ENCODE data around the gene IL25.

IL25 gene

DNA sequence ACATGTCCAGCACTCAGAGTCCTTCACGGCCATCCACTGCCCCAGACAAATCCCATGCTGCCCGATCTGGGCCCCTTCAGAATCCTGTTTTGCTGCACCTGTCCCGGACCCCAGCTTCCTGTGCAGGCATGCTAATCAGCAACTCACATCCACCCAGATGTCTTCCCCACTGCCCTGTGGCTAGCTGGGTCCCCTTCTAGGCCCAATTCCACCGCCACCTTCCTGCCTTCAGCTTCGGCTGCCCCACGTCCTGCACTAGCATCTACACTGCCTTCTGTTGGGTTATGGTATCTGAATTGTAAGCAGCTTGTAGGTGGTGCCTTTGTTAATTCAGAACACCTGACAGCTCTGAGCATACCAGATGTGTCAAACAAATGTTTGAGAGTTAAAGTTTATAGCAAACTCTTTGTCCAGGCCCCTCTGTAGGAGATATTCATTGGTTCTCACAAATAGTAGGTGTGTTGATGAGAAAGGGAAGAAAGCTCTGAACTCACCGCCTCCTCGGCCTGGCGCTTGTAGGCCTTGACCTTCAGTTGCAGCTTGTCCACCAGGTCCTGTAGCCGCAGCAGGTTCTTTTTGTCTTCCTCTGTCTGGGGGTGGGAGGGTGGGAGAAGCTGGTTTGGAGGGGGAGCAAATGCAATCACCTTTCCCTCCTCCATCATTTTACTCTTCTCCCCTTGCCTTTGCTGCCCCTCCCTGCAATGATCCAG, 10.3 kb downstream of the IL25 start:
- WGBS, 2 donors (ENCODE audit: extremely low coverage in 2 of 2, insufficient read length in 2 of 2, insufficient replicate concordance in 1 of 2), result no CpG with 5 or more reads among the region's 10 CpGs
- Histone ChIP-seq H2BK5ac (ENCODE audit: low read length) (no peak overlapping the region), H3K4me2 (ENCODE audit: insufficient read depth, low read length, poor library complexity, severe bottlenecking) (no peak overlapping the region), H2BK120ac (ENCODE audit: low read depth, low read length) (no peak overlapping the region), H2AK5ac (ENCODE audit: low read depth, low read length) (no peak overlapping the region), H3K4ac (ENCODE audit: low read length) (no peak overlapping the region), H3K27ac (replicated peaks; ENCODE audit: low read length) (no peak overlapping the region), H3K18ac (ENCODE audit: low read length) (no peak overlapping the region), H3K14ac (ENCODE audit: low read length) (no peak overlapping the region), H3K9ac (ENCODE audit: low read depth, low read length, poor library complexity) (no peak overlapping the region), H3K4me1 (ENCODE audit: control insufficient read depth in 2 of 2, insufficient read depth in 1 of 2, low read depth in 1 of 2, low read length in 2 of 2) (peaks cover 0 to 1% of the 10 kb centered on the region in 2 donors), H3K4me3 (ENCODE audit: low read length in 2 of 2) (no peak overlapping the region), H3K36me3 (replicated peaks in 1 of 2; ENCODE audit: control insufficient read depth in 2 of 2, insufficient read depth in 2 of 2, low read length in 2 of 2) (no peaks in the 10 kb centered on the region), H3K23ac (ENCODE audit: low read depth, low read length, poor library complexity) (no peak overlapping the region), H3K27me3 (ENCODE audit: control insufficient read depth in 3 of 3, insufficient read depth in 3 of 3, low read depth in 1 of 3, low read length in 3 of 3) (peaks cover 0 to 50% (median 0%) of the 10 kb centered on the region in 3 experiments), H3K79me1 (ENCODE audit: low read depth, low read length) (no peaks in the 10 kb centered on the region), H4K91ac (ENCODE audit: low read depth, low read length, poor library complexity) (no peak overlapping the region), H4K8ac (ENCODE audit: low read depth, low read length) (no peak overlapping the region), H2BK15ac (ENCODE audit: low read length) (no peak overlapping the region), H2BK12ac (ENCODE audit: low read length) (no peak overlapping the region), H3K9me3 (replicated peaks in 1 of 2; ENCODE audit: control insufficient read depth in 2 of 2, insufficient read depth in 1 of 2, low read depth in 1 of 2, low read length in 2 of 2) (no peaks in the 10 kb centered on the region), H2AFZ (ENCODE audit: low read length) (no peak overlapping the region)
- DNase-seq (ENCODE audit: low spot score), result no peak

DNA sequence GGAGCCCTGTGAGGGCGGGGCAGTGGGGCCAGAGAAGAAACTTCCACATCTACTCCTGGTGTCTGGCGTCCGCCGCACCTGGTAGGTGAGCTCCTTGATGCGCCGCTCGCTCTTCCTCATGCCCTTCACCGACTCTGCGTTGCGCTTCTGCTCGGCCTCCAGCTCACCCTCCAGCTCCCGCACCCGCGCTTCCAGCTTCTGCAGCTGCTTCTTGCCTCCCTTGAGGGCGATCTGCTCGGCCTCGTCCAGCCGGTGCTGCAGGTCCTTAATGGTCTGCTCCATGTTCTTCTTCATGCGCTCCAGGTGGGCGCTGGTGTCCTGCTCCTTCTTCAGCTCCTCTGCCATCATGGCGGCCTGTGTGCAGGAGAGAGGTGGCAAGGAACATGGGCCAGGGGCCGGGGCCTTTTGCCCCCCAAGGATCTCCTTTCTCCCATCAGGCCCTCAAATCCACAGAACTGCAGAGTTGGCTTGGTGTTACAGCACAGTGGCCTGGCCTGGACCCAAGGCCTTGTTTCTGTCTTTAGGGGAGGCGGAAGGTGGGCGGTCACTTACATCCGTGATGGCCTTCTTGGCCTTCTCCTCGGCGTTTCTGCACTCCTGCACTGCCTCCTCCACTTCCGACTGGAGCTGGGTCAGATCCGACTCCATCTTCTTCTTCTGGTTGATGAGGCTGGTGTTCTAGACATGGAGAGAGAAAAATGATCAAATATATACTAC, 11.9 kb downstream of the IL25 start:
- Histone ChIP-seq H3K4me3 (ENCODE audit: low read length in 2 of 2) (no peak overlapping the region), H2AFZ (ENCODE audit: low read length) (no peak overlapping the region), H3K79me1 (ENCODE audit: low read depth, low read length) (no peaks in the 10 kb centered on the region), H3K4me2 (ENCODE audit: insufficient read depth, low read length, poor library complexity, severe bottlenecking) (no peak overlapping the region), H2BK5ac (ENCODE audit: low read length) (no peak overlapping the region), H2BK120ac (ENCODE audit: low read depth, low read length) (no peak overlapping the region), H2BK12ac (ENCODE audit: low read length) (no peak overlapping the region), H2AK5ac (ENCODE audit: low read depth, low read length) (no peak overlapping the region), H2BK15ac (ENCODE audit: low read length) (no peak overlapping the region), H3K18ac (ENCODE audit: low read length) (no peak overlapping the region), H4K91ac (ENCODE audit: low read depth, low read length, poor library complexity) (no peak overlapping the region), H3K4me1 (ENCODE audit: control insufficient read depth in 2 of 2, insufficient read depth in 1 of 2, low read depth in 1 of 2, low read length in 2 of 2) (peaks cover 0 to 1% of the 10 kb centered on the region in 2 donors), H3K27me3 (ENCODE audit: control insufficient read depth in 3 of 3, insufficient read depth in 3 of 3, low read depth in 1 of 3, low read length in 3 of 3) (peaks cover 0 to 40% (median 0%) of the 10 kb centered on the region in 3 experiments), H4K8ac (ENCODE audit: low read depth, low read length) (no peak overlapping the region), H3K23ac (ENCODE audit: low read depth, low read length, poor library complexity) (no peak overlapping the region), H3K27ac (replicated peaks; ENCODE audit: low read length) (no peak overlapping the region), H3K36me3 (replicated peaks in 1 of 2; ENCODE audit: control insufficient read depth in 2 of 2, insufficient read depth in 2 of 2, low read length in 2 of 2) (no peaks in the 10 kb centered on the region), H3K9ac (ENCODE audit: low read depth, low read length, poor library complexity) (no peak overlapping the region), H3K14ac (ENCODE audit: low read length) (no peak overlapping the region), H3K4ac (ENCODE audit: low read length) (no peak overlapping the region), H3K9me3 (replicated peaks in 1 of 2; ENCODE audit: control insufficient read depth in 2 of 2, insufficient read depth in 1 of 2, low read depth in 1 of 2, low read length in 2 of 2) (no peaks in the 10 kb centered on the region)
- DNase-seq (ENCODE audit: low spot score), result no peak
- no CpG with 5 or more reads among the region's 29 CpGs for WGBS, 2 donors (ENCODE audit: extremely low coverage in 2 of 2, insufficient read length in 2 of 2, insufficient replicate concordance in 1 of 2)

GRCh38 chr14:23385244-23385641, 12.6 kb downstream of the IL25 start:
- H2AK5ac ChIP-seq (ENCODE audit: low read depth, low read length), result no peak overlapping the region
- H3K27ac ChIP-seq (replicated peaks; ENCODE audit: low read length), result no peak overlapping the region
- no peak overlapping the region for H2BK120ac ChIP-seq (ENCODE audit: low read depth, low read length)

GRCh38 chr14:23385642-23386265, 13.1 kb downstream of the IL25 start:
- no peaks in the 10 kb centered on the region for H3K79me1 ChIP-seq (ENCODE audit: low read depth, low read length)
- H3K18ac ChIP-seq (ENCODE audit: low read length), result no peak overlapping the region
- no peak overlapping the region for H3K4me2 ChIP-seq (ENCODE audit: insufficient read depth, low read length, poor library complexity, severe bottlenecking)
- H3K4ac ChIP-seq (ENCODE audit: low read length), result no peak overlapping the region
- no peak overlapping the region for H3K4me3 ChIP-seq (ENCODE audit: low read length in 2 of 2)
- no peak overlapping the region for H2AFZ ChIP-seq (ENCODE audit: low read length)
- H3K9me3 ChIP-seq (replicated peaks in 1 of 2; ENCODE audit: control insufficient read depth in 2 of 2, insufficient read depth in 1 of 2, low read depth in 1 of 2, low read length in 2 of 2), result no peaks in the 10 kb centered on the region
- no peak overlapping the region for H3K9ac ChIP-seq (ENCODE audit: low read depth, low read length, poor library complexity)
- no peaks in the 10 kb centered on the region for H3K4me1 ChIP-seq (ENCODE audit: control insufficient read depth in 2 of 2, insufficient read depth in 1 of 2, low read depth in 1 of 2, low read length in 2 of 2)
- H3K27me3 ChIP-seq (ENCODE audit: control insufficient read depth in 3 of 3, insufficient read depth in 3 of 3, low read depth in 1 of 3, low read length in 3 of 3), result peaks cover 0 to 38% (median 0%) of the 10 kb centered on the region in 3 experiments
- H4K91ac ChIP-seq (ENCODE audit: low read depth, low read length, poor library complexity), result no peak overlapping the region
- H3K36me3 ChIP-seq (replicated peaks in 1 of 2; ENCODE audit: control insufficient read depth in 2 of 2, insufficient read depth in 2 of 2, low read length in 2 of 2), result no peaks in the 10 kb centered on the region
- H2AK5ac ChIP-seq (ENCODE audit: low read depth, low read length), result peak overlapping the region; percentile 37
- DNase-seq (ENCODE audit: low spot score), result no peak
- H3K14ac ChIP-seq (ENCODE audit: low read length), result no peak overlapping the region
- no peak overlapping the region for H4K8ac ChIP-seq (ENCODE audit: low read depth, low read length)
- WGBS, 2 donors (ENCODE audit: extremely low coverage in 2 of 2, insufficient read length in 2 of 2, insufficient replicate concordance in 1 of 2), result no CpG with 5 or more reads among the region's 18 CpGs
- H2BK120ac ChIP-seq (ENCODE audit: low read depth, low read length), result no peak overlapping the region
- no peak overlapping the region for H2BK5ac ChIP-seq (ENCODE audit: low read length)
- H3K23ac ChIP-seq (ENCODE audit: low read depth, low read length, poor library complexity), result peak overlapping the region; percentile 43
- no peak overlapping the region for H2BK15ac ChIP-seq (ENCODE audit: low read length)
- no peak overlapping the region for H3K27ac ChIP-seq (replicated peaks; ENCODE audit: low read length)
- no peak overlapping the region for H2BK12ac ChIP-seq (ENCODE audit: low read length)

More at GRCh38 chr14:23385244-23385641, 12.6 kb downstream of the IL25 start:
- Histone ChIP-seq H4K91ac (ENCODE audit: low read depth, low read length, poor library complexity) (no peak overlapping the region), H2BK12ac (ENCODE audit: low read length) (no peak overlapping the region), H3K79me1 (ENCODE audit: low read depth, low read length) (no peaks in the 10 kb centered on the region), H3K4me3 (ENCODE audit: low read length in 2 of 2) (no peak overlapping the region), H3K27me3 (ENCODE audit: control insufficient read depth in 3 of 3, insufficient read depth in 3 of 3, low read depth in 1 of 3, low read length in 3 of 3) (peaks cover 0 to 37% (median 0%) of the 10 kb centered on the region in 3 experiments), H2BK5ac (ENCODE audit: low read length) (no peak overlapping the region), H3K4me1 (ENCODE audit: control insufficient read depth in 2 of 2, insufficient read depth in 1 of 2, low read depth in 1 of 2, low read length in 2 of 2) (no peaks in the 10 kb centered on the region), H3K36me3 (replicated peaks in 1 of 2; ENCODE audit: control insufficient read depth in 2 of 2, insufficient read depth in 2 of 2, low read length in 2 of 2) (no peaks in the 10 kb centered on the region), H3K23ac (ENCODE audit: low read depth, low read length, poor library complexity) (no peak overlapping the region), H3K14ac (ENCODE audit: low read length) (no peak overlapping the region), H2BK15ac (ENCODE audit: low read length) (no peak overlapping the region), H3K9ac (ENCODE audit: low read depth, low read length, poor library complexity) (no peak overlapping the region), H3K4ac (ENCODE audit: low read length) (no peak overlapping the region), H3K4me2 (ENCODE audit: insufficient read depth, low read length, poor library complexity, severe bottlenecking) (no peak overlapping the region), H3K18ac (ENCODE audit: low read length) (no peak overlapping the region), H2AFZ (ENCODE audit: low read length) (no peak overlapping the region), H4K8ac (ENCODE audit: low read depth, low read length) (no peak overlapping the region), H3K9me3 (replicated peaks in 1 of 2; ENCODE audit: control insufficient read depth in 2 of 2, insufficient read depth in 1 of 2, low read depth in 1 of 2, low read length in 2 of 2) (no peaks in the 10 kb centered on the region)
- no CpG with 5 or more reads among the region's 2 CpGs for WGBS, 2 donors (ENCODE audit: extremely low coverage in 2 of 2, insufficient read length in 2 of 2, insufficient replicate concordance in 1 of 2)
- no peak for DNase-seq (ENCODE audit: low spot score)
